Astrocyte (in vitro differentiated cells and primary cell): Measurements from ENCODE around the gene ZBTB7B.

Source experiments
- EZH2 ChIP-seq: IDR thresholded peaks from 2 replicates; pipeline ENCODE4 v1.6.1; 2012; ENCODE audit warnings: mild to moderate bottlenecking, low read length, inconsistent platforms; ENCODE audit not compliant: insufficient read depth
- TF ChIP-seq, protein P1 (sequence below): IDR thresholded peaks from 2 replicates; pipeline ENCODE4 v1.5.1; 2011; ENCODE audit warnings: low read depth, mild to moderate bottlenecking, inconsistent platforms, low read length, moderate library complexity; ENCODE audit not compliant: insufficient read depth

DNA sequence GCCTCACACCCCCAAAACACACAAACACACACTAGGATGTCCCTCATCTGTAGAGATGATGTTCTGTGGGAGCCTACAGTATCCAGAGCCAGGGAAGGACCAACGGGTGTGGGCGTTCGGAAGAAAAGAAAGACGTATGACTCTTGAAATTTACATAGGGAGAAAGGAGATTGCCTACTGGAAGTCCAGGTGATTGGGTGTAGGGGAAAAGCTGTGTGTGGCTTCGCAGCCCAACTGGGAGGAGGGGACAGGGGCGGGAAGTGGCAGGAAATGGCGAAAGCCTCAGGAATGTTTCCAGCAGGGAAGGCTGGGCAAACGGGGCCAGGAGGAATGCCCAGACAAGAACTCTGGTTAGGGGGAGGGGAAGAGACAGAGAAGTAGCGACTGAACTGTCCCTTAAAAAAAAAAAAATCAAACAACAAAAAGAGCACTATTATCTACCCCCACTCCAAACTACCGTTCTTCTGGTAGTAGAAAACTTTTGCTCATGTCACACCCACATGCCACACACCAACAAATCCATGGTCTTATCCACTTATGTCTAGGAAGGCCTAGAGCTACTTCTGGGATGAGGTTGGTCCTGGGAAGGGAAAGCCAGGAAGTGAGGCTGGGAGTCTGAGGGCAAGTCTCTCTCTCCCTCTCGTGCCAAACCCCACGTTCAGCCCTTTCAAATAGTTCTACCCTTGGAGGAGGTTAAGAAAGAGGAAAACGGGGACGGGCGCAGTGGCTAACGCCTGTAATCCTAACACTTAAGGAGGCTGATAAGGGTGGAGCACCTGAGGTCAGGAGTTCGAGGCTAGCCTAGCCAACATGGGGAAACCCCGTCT, 29.9 kb upstream of the ZBTB7B start:
- TF ChIP-seq, protein P1, sequence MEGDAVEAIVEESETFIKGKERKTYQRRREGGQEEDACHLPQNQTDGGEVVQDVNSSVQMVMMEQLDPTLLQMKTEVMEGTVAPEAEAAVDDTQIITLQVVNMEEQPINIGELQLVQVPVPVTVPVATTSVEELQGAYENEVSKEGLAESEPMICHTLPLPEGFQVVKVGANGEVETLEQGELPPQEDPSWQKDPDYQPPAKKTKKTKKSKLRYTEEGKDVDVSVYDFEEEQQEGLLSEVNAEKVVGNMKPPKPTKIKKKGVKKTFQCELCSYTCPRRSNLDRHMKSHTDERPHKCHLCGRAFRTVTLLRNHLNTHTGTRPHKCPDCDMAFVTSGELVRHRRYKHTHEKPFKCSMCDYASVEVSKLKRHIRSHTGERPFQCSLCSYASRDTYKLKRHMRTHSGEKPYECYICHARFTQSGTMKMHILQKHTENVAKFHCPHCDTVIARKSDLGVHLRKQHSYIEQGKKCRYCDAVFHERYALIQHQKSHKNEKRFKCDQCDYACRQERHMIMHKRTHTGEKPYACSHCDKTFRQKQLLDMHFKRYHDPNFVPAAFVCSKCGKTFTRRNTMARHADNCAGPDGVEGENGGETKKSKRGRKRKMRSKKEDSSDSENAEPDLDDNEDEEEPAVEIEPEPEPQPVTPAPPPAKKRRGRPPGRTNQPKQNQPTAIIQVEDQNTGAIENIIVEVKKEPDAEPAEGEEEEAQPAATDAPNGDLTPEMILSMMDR = no peak
- no peak for TF ChIP-seq EZH2
